Mammary epithelial cell (primary cell): Measurements from ENCODE around the gene TRRAP.

Experiments used
- EZH2 ChIP-seq: IDR thresholded peaks from 2 replicates; pipeline ENCODE4 v1.6.1; 2012; ENCODE audit warnings: low read length, inconsistent platforms, borderline replicate concordance
- TF ChIP-seq, protein P1 (sequence below), 2 donors: IDR thresholded peaks in 1 of 2; conservative IDR thresholded peaks in 1 of 2; 2 replicates each; pipeline ENCODE4 v1.5.1; 2011 to 2012; ENCODE audit warnings: inconsistent platforms in 2 of 2, low read length in 2 of 2, mild to moderate bottlenecking in 2 of 2, control low read depth in 1 of 2, low read depth in 1 of 2; ENCODE audit not compliant: insufficient read depth in 1 of 2; ENCODE audit errors: extremely low read depth in 1 of 2

DNA sequence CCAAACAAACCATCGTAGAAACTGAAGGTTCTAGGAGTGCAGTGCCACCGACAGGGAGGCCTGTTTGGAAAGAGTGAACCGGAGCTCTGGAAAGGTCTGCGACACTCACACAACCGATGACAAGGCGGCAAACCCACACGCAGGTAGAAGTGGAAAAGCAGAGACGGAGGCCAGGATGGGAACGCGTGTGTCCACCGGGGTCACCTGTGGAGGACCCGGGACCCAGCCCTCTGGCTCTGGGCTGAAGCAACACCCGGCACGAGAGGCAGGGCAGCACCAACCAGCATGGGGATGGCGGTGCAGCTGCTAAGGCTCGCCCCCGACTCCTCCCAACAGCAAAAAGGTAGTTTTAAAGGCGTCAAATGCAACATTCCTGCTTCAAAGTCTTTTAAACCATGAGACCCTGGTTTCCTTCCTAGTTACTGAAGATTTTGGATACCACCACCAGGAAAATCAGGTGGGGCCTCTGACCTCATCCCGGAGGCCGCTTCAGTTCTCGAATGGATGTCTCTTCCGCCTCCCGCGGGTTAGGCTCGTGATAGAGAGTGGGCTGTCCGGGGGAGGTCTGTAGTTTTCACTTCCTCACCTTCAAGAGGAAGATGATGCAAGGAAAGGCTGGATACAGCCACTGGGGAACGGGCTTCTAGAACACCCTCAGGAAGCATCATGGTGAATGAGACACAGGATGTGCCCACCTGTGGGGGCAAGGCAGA, 150.1 kb downstream of the TRRAP start:
- TF ChIP-seq, protein P1, sequence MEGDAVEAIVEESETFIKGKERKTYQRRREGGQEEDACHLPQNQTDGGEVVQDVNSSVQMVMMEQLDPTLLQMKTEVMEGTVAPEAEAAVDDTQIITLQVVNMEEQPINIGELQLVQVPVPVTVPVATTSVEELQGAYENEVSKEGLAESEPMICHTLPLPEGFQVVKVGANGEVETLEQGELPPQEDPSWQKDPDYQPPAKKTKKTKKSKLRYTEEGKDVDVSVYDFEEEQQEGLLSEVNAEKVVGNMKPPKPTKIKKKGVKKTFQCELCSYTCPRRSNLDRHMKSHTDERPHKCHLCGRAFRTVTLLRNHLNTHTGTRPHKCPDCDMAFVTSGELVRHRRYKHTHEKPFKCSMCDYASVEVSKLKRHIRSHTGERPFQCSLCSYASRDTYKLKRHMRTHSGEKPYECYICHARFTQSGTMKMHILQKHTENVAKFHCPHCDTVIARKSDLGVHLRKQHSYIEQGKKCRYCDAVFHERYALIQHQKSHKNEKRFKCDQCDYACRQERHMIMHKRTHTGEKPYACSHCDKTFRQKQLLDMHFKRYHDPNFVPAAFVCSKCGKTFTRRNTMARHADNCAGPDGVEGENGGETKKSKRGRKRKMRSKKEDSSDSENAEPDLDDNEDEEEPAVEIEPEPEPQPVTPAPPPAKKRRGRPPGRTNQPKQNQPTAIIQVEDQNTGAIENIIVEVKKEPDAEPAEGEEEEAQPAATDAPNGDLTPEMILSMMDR (conservative IDR thresholded peaks at IDR 0.05 in 1 of 2, IDR thresholded peaks at IDR 0.05 in 1 of 2; ENCODE audit: extremely low read depth in 1 of 2, insufficient read depth in 1 of 2, low read depth in 1 of 2, low read length in 2 of 2), result no peak
- no peak for TF ChIP-seq EZH2
